Transverse colon (tissue), 4 donors: ENCODE measurements around the gene ASXL1. TPM values are rescaled to one million over a fixed set of nuclear protein-coding genes. Genes with fewer than 3 reads are reported as not detected.
A peak's percentile ranks its signal among the peaks of the same experiment; 100 is the strongest.
"Not testable (repeated sequence)": the region's sequence is repeated elsewhere in the genome, so short reads cannot be mapped to it uniquely, and the experiment has no call there.

Experiments
- DNase-seq: peaks from one replicate; pipeline ENCODE4 v3.0.0-alpha.2; 2019
- H3K27ac ChIP-seq, 4 donors: fragments of 200-600 bp; sonication (generic); 2 replicates each; pipeline ENCODE4 v1.5.1; 2016 to 2018; ENCODE audit warnings: inconsistent platforms in 4 of 4
- H3K27me3 ChIP-seq: fragments of 200-600 bp; sonication (generic); 2 replicates; pipeline ENCODE4 v1.5.1; 2017; ENCODE audit warnings: inconsistent platforms
- H3K36me3 ChIP-seq, 4 donors: fragments of 200-600 bp; sonication (generic); 2 replicates each; pipeline ENCODE4 v1.5.1; 2017 to 2019; ENCODE audit warnings: inconsistent platforms in 4 of 4
- H3K4me1 ChIP-seq, 4 donors: fragments of 200-600 bp; sonication (generic); 2 replicates each; pipeline ENCODE4 v1.5.1; 2017 to 2020; ENCODE audit warnings: inconsistent platforms in 4 of 4
- H3K4me3 ChIP-seq, 4 donors: fragments of 200-600 bp; sonication (generic); 1 replicate in 1 of 4; 2 replicates in 3 of 4; pipeline versions ENCODE4 v1.5.1 to v1.6.1; 2017 to 2019; ENCODE audit warnings: inconsistent platforms in 4 of 4
- H3K9me3 ChIP-seq, 2 donors: fragments of 200-600 bp; sonication (generic); 2 replicates each; pipeline ENCODE4 v1.5.1; 2017 to 2019; ENCODE audit warnings: inconsistent platforms in 2 of 2
- EP300 ChIP-seq: sonication (generic); formaldehyde crosslinking; IDR thresholded peaks from one replicate; pipeline ENCODE4 v1.6.1; 2017; ENCODE audit warnings: antibody characterized with exemption, low read depth
- POLR2A ChIP-seq: fragments of 450-650 bp; IDR thresholded peaks from one replicate; pipeline ENCODE4 v1.6.1; 2016; ENCODE audit warnings: antibody characterized with exemption, mild to moderate bottlenecking, moderate library complexity
- POLR2AphosphoS5 ChIP-seq, 3 donors: sonication (generic); formaldehyde crosslinking; IDR thresholded peaks; one replicate each; pipeline ENCODE4 v1.6.1; 2016; ENCODE audit warnings: antibody characterized with exemption in 3 of 3
- WGBS, 2 donors: methylation state at CpG; one replicate each; pipeline ENCODE4 v1.1.5; 2018; ENCODE audit warnings: low coverage in 1 of 2; 5-methylcytosine and 5-hydroxymethylcytosine counted together
- in situ Hi-C, 4 donors: fragments of 200-750 bp; cut with MboI; loops; one replicate each; pipeline versions ENCODE4 v1.15.0 to v1.15.1; 2017; ENCODE audit warnings: low sequenced_read_pairs in 3 of 4, low pct_ligation_motif_present in 1 of 4, low pct_unique_long_range_greater_than_20kb in 1 of 4
- intact Hi-C: fragments of 100-400 bp; cut with DNase I; formaldehyde crosslinking; loops from one replicate; pipeline ENCODE4 v1.15.1; 2023; ENCODE audit warnings: low total_unique reads
- total RNA-seq, 4 donors: library from RNA; depleted of rRNA; stranded (reverse); fragments of >200 nt; gene quantifications; one replicate each; pipeline ENCODE4 v1.1.0, GENCODE V29; 2016
- TF ChIP-seq, protein P1 (sequence below), 5 experiments: fragments of 200-600 bp in 3 of 5; fragments of 450-650 bp in 2 of 5; sonication (generic) in 3 of 5; IDR thresholded peaks; 1 replicate in 2 of 5; 2 replicates in 3 of 5; pipeline ENCODE4 v1.5.1; 2016 to 2017; ENCODE audit warnings: antibody characterized with exemption in 5 of 5, inconsistent platforms in 3 of 5, mild to moderate bottlenecking in 2 of 5, moderate library complexity in 1 of 5

The ASXL1 gene
- total RNA-seq, 4 donors from 2014 or later = 39.6 to 293 (median 92.8) TPM

DNA sequence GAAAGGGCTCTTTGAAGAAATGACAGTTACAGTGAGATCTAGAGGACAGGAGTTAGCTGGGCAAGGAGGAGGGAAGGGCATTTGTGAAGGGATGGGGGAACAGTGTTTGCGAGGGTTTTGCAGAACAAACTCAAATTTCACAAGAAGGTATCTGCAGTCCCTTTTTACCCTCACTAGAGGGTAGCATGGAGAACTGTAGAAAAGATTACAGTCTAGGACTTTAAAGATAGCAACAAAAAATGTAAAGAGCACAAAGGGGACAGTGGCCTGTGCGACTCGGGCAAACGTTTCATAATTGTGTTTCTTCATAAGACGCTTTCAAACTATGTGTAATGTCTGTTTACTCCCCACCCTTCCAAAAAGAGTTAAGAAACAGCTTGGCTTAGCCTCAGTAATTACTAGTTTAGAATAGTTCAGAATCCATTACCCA is 21.2 kb upstream of the ASXL1 start:
- H3K9me3 ChIP-seq = no peaks in the 10 kb centered on the region
- no peaks in the 10 kb centered on the region for H3K27me3 ChIP-seq
- DNase-seq = no peak
- no peak overlapping the region for H3K27ac ChIP-seq
- 11 to 25% methylated on average over 5 of the region's 5 CpGs for WGBS, 2 donors
- in situ Hi-C loops (loop anchor here in 2 of 4 donors (25.0 kb wide), 1 partner anchor 325 kb away; the partner anchor contains the start of gene C20orf203 (in 2 of the 2)), intact Hi-C loops (no loop called here)
- H3K4me1 ChIP-seq = peaks cover 0 to 9% (median 0%) of the 10 kb centered on the region in 4 donors
- TF ChIP-seq, protein P1, sequence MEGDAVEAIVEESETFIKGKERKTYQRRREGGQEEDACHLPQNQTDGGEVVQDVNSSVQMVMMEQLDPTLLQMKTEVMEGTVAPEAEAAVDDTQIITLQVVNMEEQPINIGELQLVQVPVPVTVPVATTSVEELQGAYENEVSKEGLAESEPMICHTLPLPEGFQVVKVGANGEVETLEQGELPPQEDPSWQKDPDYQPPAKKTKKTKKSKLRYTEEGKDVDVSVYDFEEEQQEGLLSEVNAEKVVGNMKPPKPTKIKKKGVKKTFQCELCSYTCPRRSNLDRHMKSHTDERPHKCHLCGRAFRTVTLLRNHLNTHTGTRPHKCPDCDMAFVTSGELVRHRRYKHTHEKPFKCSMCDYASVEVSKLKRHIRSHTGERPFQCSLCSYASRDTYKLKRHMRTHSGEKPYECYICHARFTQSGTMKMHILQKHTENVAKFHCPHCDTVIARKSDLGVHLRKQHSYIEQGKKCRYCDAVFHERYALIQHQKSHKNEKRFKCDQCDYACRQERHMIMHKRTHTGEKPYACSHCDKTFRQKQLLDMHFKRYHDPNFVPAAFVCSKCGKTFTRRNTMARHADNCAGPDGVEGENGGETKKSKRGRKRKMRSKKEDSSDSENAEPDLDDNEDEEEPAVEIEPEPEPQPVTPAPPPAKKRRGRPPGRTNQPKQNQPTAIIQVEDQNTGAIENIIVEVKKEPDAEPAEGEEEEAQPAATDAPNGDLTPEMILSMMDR (IDR thresholded peaks at IDR 0.05) = peak; percentile 45 to 62 (median 48)
- TF ChIP-seq POLR2AphosphoS5 (IDR thresholded peaks at IDR 0.05) (no peak), POLR2A (no peak), EP300 (no peak)
- H3K4me3 ChIP-seq = no peak overlapping the region
- peaks cover 0 to 4% (median 0%) of the 10 kb centered on the region in 4 donors for H3K36me3 ChIP-seq

DNA sequence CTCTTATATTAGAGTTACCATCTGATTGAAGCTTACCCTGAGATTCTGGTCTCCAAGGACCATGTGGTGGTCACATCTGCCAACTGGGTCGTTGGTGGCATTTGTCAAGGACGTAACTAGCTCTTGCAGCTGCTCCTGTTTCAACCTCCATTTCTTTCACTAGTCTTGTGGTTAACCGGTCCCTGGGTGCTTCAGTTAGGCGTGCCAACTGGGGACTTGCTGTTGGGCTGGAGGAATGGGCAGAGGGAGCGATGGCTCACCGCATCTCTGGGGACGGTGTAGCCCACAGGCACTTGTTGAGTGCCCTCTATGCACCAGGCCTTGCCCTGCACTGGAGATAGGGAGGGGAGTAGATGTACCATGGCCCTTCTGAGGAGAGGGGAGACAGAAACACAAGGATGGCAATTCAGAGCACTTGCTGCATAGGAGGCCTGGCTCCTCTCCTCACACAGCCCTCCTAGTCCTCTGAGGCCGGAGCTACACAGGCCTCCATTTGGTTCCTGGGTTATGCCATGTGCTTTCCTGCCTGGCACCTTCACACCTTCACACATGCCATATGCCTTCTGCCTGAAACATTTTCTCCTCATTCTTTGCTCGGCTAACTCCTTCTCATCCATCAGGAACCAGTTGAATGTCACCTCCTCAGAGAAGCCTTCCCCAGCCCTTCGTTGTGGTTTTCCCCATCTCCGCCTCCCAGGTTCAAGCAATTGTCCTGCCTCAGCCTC is 20.0 kb upstream of the ASXL1 start:
- intact Hi-C loops (no loop called here), in situ Hi-C loops (loop anchor here in 2 of 4 donors (25.0 kb wide), 1 partner anchor 324 kb away; the partner anchor contains the start of gene C20orf203 (in 2 of the 2))
- no peak for TF ChIP-seq POLR2A
- no peak for TF ChIP-seq POLR2AphosphoS5 (IDR thresholded peaks at IDR 0.05)
- TF ChIP-seq, protein P1 (IDR thresholded peaks at IDR 0.05) = no peak
- TF ChIP-seq EP300 = no peak
- 90 to 97% methylated on average over 5 to 10 of the region's 11 CpGs for WGBS, 2 donors
- Histone ChIP-seq H3K4me1 (peaks cover 0 to 7% (median 0%) of the 10 kb centered on the region in 4 donors), H3K4me3 (no peak overlapping the region), H3K36me3 (no peaks in the 10 kb centered on the region), H3K9me3 (no peaks in the 10 kb centered on the region), H3K27me3 (no peaks in the 10 kb centered on the region), H3K27ac (no peak overlapping the region)
- no peak for DNase-seq

DNA sequence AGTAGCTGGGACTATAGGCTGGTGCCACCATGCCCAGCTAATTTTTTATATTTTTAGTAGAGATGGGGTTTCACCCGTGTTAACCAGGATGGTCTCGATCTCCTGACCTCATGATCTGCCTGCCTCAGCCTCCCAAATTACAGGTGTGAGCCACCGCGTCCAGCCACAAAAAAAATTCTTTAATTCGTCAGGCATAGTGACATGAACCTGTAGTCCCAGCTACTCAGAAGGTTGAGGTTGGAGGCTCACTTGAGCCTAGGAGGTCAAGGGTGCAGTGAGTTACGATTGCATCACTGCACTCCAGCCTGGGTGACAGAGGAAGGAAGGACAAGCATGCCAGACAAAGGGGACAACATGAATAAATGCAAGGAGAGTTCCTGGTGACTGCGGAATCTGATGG is 19.5 kb upstream of the ASXL1 start:
- in situ Hi-C loops = loop anchor here in 2 of 4 donors (25.0 kb wide), 1 partner anchor 324 kb away; the partner anchor contains the start of gene C20orf203 (in 2 of the 2)
- H3K27ac ChIP-seq = no peak overlapping the region
- H3K4me1 ChIP-seq = peaks cover 0 to 7% (median 0%) of the 10 kb centered on the region in 4 donors
- intact Hi-C loops = no loop called here
- H3K27me3 ChIP-seq = no peaks in the 10 kb centered on the region
- no peaks in the 10 kb centered on the region for H3K9me3 ChIP-seq
- H3K36me3 ChIP-seq = no peaks in the 10 kb centered on the region
- no peak for DNase-seq
- no peak overlapping the region for H3K4me3 ChIP-seq
- 93 to 100% methylated on average over 2 to 7 of the region's 7 CpGs for WGBS, 2 donors
- TF ChIP-seq POLR2AphosphoS5 (IDR thresholded peaks at IDR 0.05) (no peak), EP300 (no peak), POLR2A (no peak)
- TF ChIP-seq, protein P1 (IDR thresholded peaks at IDR 0.05) = no peak

DNA sequence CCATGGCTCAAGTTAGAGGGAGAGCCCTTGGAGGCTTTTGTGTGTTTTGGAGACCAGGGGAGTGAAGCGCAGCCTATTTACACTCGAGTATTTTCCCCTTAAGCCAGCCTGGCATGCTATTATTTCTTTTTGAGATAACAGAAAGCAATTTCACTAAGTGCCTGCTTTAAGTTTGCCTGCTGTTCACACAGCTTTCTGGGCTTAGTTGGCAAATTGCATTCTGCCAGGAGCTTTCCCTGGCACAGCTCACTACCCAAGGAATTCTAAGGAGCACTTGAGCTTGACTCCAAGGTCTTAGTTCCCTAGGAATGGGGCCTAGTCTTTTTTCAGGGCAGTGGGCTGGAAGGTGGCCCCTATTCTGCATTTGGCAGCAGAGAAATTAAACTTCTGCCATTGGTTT is 19.0 kb upstream of the ASXL1 start:
- WGBS, 2 donors = 76 to 78% methylated on average over 2 of the region's 2 CpGs
- intact Hi-C loops (no loop called here), in situ Hi-C loops (loop anchor here in 2 of 4 donors (25.0 kb wide), 1 partner anchor 323 kb away; the partner anchor contains the start of gene C20orf203 (in 2 of the 2))
- peaks cover 0 to 3% (median 0%) of the 10 kb centered on the region in 4 donors for H3K4me1 ChIP-seq
- no peaks in the 10 kb centered on the region for H3K36me3 ChIP-seq
- DNase-seq = no peak
- no peaks in the 10 kb centered on the region for H3K9me3 ChIP-seq
- H3K4me3 ChIP-seq = no peak overlapping the region
- H3K27me3 ChIP-seq = no peaks in the 10 kb centered on the region
- TF ChIP-seq POLR2AphosphoS5 (IDR thresholded peaks at IDR 0.05) = no peak
- TF ChIP-seq EP300 = no peak
- TF ChIP-seq, protein P1 (IDR thresholded peaks at IDR 0.05) = no peak
- TF ChIP-seq POLR2A = no peak
- no peak overlapping the region for H3K27ac ChIP-seq

DNA sequence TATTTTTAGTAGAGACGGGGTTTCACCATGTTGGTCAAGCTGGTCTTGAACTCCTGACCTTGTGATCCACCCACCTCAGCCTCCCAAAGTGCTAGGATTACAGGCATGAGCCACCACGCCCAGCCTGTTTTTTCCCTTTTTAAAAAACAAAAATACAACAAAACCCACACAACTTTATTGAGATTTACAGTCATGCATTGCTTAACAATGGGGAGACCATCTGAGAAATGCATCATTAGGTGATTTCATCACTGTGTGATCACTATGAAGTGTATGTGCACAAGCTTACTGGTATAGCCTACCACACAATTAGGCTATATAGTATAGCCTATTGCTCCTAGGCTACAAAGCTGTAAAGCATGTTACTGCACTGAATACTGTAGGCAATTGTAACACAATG is 17.1 kb upstream of the ASXL1 start:
- intact Hi-C loops, H3K36me3 ChIP-seq, H3K4me1 ChIP-seq, H3K4me3 ChIP-seq, H3K27ac ChIP-seq, DNase-seq, H3K9me3 ChIP-seq, H3K27me3 ChIP-seq: not testable (repeated sequence)
- WGBS, 2 donors = 80 to 95% methylated on average over 1 to 2 of the region's 2 CpGs
- in situ Hi-C loops = loop anchor here in 2 of 4 donors (25.0 kb wide), 1 partner anchor 321 kb away; the partner anchor contains the start of gene C20orf203 (in 2 of the 2)
